ENCODE measurements around the gene NIM1K.
A peak's percentile ranks its signal among the peaks of the same experiment; 100 is the strongest.
"Not testable (repeated sequence)": the region's sequence is repeated elsewhere in the genome, so short reads cannot be mapped to it uniquely, and the experiment has no call there.

The NIM1K gene

DNA sequence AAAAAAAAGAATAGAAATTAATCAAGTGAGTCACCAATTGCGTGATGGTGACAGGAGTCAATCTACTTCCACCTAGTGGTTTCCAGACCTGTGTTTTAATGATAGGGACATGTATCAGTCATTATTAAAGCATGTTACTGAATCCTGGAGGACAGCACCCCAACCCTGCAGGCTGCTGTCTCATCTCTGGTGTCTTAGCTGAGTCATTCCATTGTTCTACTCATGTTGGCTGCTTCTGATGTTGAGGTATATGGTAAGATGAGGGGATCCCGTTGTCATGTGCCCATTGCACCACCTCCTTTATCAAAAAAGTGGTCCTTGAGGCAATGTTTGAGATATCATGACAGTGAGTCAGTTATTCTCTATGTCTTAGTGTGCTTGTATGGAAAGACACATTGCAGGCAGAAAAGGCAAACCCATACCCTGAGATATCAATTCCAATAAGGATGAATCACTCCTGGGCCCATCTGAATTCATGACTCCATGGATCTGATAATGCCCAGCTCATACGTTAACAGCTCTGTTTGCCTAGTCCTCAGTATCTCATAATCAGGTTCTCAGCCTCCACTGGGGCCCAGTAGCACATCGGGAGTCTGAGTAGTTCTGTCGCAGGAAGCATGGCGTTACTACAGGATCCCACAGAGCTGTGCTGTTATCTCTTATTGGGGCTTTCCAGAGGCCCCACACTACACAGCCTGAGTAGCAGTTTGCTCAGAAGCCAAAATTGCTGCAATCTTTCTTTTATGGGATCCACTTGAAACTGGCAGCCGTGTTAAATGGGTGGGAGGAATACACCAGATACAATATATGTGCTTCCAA is 90.0 kb downstream of the NIM1K start:
- no peak for DNase-seq (ENCODE audit: low spot score)

DNA sequence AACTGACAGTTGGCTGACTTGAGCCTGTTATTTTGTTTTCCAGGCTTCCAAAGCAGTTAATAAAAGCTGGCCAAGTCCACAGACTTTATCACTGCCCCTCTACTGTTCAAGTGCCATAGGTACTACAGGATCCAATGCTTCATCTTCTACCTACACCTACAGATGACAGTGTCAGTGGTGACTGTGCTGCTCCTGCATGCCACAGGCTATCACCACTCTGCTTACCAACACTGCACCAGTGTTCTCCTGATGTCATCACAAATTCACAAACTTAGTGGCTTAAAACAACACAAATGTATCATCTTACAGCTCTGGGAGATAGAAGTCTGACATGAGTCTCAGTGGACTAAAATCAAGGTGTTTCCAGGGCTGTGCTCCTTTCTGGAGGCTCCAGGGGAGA is 94.6 kb downstream of the NIM1K start:
- DNase-seq (ENCODE audit: low spot score): no peak

DNA sequence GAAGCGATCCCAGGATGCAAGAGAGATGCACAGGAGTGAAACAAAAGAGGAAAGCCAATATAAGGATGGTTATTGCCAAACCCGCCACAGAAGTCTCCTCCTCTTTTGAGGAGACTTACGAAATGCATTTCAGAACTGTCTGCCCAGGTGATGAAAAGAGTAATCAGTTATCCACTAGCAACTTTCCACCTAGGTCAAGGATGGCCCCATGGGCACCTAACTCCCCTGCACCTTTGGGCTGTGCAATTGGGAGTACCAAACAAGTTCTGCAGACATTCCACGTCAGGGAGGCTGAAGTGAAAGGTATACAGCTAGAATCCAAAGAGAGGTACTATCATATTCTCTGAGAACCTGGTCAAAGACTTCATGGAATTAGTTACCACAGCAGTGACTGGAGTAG is 95.5 kb downstream of the NIM1K start:
- no peak for DNase-seq (ENCODE audit: low spot score)

DNA sequence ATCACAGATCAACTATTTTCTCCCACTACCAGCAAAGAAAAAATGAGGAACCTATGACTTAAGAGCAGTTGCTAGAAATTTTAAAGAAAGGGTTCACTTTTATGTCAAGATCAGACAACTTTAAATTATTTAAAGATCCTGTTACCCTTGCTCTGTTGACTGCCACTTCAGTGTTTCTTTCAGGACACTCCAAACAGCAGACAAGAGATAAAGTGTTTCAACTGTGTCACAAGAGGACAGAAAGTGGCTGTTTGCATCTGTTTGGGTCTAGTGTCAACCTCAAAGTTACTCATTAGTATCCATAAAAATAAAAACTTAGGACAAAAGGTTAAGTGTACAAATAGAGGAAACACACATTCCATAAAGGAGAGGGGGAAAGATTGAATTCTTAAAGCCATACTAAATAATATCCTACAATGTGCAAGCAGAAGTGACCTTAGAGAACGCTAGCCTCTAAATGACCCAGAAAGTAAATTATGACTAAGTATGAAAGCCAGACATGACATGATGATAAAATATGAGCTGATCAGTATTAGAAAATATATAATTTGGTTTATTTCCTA is 96.3 kb downstream of the NIM1K start:
- no peak for DNase-seq (ENCODE audit: low spot score)

DNA sequence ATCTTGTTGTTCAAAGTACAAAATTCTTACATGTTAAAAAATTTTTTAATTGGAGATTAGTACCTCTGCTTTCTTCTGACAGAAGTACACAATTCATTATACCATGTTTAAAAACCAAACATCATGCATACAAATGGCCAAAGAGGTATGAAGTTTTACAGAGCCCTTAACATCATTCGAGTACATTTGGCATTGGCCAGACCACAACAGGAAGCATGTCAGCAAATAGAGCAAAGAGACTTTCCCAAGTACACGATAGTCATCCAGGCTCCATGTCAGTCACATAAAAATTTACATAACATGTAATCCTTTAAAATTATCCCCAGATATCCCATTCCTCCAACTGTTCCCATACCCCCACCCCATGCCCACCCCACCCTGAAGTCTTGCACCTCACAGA is 98.7 kb downstream of the NIM1K start:
- no peak for DNase-seq (ENCODE audit: low spot score)

DNA sequence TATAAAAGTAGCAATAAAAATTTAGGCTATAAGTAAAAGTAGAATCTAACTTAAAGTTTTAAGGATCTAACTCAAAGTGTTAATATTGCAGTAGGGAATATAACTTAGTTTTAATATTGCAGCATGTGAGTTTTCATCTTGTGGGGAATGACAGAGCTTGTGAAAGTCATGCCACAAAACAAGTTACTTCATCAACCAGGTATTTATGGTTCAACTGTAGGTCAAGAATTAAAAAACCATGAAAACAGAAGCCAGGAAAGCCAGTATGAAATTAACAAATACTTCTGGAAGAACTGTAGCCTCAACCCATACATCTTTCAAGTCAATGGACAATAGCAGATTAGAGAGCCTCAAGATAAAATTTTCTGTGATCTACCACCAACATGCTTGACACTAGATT is 102.2 kb downstream of the NIM1K start:
- DNase-seq (ENCODE audit: low spot score): no peak

DNA sequence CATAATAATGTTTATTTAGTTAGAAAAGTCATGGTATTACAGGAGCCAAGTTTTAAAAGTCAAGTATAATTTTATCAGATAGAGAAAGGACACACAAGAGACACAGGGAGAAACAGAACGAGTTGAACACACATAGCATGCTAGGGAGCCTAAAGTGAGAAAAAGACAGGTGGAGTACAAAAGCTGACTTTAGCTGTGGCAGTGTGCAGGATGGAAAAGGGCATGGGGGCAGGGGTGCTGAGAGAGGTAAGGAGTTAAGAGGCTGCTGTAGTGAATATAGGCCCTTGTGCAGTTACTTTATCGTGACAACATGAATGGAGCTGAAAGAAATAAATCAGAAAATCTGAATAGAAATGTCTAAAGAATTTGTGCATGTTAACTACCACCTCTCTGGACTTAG is 103.2 kb downstream of the NIM1K start:
- DNase-seq (ENCODE audit: low spot score): no peak

DNA sequence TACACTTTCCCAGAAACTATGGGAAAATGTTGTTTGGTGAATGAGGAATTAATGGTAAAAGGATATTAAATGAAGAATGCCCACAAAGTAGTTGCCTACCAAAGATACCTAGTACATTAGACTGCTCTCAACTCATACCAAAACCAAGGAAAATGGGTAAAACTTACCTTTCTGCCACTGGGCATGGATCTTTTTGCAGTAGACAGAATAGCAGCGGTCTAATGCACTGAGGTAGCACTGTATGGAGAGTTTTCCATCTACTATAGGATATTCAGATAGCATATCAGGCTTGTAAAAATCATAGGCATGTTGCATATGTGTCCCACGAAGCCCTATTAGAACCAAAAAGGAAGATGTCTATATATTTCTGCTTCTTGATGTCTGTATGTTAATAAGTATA is 104.8 kb downstream of the NIM1K start:
- DNase-seq (ENCODE audit: low spot score): no peak

DNA sequence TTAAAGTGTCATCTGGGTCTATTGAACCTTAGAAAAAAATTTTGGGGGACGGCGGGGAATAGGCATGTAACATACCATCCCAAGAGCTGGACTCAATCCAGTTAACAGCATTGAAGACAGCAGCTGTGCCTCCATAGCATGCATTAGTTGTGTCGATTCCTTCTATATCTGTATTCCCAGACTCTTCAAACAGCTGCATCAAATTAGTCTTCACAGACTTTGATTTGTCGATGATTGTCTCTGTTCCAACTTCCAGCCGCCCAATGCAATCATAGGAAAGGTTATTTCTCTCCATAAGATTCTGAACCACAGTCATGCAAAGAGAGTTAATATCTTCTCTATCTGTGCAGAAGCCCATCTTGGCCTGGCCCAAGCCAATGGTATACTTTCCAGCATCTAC is 106.4 kb downstream of the NIM1K start:
- DNase-seq (ENCODE audit: low spot score): no peak

DNA sequence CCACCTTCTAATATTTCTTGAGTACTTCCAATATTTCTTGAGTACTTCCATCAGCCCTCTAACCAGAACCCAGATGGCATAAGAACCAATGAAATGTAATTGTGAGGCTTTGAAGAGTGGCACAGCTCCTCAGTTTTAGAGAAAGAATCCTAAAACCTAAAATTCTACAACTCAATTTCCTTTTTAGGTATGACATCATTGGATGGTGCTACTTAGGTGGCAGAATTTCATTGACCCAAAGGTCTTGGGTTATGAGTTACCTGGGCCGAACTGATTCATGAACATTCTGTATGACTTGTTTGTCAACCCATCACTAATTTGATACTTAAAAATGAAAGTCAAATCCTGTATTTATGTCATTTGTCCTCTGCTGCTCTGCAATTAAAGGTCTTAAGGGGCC is 108.1 kb downstream of the NIM1K start:
- DNase-seq (ENCODE audit: low spot score): no peak

DNA sequence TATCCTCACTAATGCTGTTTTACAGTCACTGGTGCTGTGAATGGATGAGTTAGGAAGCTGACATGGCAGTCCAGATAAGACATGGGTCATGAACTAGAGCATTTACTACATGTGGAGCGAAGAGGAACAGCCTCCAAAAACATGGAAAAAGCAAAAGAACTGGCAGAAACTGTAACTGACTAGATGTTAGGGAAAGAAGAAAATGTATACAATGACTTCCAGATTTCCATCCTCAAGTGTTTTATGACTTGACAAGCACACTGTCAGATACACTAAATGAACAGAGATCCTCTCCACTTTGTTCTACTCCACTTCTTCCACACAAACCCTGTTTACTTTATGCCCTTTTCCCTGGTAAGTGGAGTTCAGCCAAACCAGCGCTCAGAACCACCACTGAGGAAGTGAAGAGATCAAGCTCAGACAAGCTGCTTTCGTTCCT is 109.6 kb downstream of the NIM1K start:
- no peak for DNase-seq (ENCODE audit: low spot score)

DNA sequence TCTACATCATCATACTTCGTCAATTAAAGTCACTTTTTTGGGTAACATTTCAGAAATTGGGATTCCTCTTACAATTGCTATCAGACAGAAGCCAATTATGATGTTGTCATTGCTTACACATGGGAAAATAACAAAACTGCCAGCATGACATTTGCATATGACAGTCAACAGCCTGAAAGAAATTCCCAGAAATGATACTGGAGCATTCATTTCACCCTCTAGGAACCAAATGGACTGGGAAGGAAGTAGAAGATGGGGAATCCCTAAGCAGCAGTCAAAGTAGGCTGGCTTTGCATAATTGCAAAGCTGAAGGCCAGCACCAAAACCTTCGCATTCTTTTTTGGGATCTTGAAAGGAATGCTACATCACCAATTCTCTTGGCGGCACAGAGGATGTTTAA is 110.5 kb downstream of the NIM1K start:
- no peak for DNase-seq (ENCODE audit: low spot score)

DNA sequence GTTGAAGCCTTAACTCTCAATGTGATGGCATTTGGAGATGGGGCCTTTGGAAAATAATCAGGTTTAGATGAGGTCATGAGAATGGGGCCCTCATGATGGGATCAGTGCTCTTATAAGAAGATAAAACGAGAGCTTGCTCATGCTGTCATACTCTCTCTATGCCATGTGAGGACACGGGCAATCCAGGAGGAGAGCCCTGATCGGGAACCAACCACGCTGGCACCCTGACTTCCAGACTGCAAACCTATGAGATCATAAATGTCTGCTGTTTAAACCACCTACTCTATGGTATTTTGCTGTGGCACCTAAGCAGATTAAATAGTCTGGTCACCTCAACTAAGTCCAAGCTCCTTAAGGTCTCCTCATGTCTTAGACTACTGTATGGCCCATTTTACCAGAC is 111.2 kb downstream of the NIM1K start:
- no peak for DNase-seq (ENCODE audit: low spot score)

DNA sequence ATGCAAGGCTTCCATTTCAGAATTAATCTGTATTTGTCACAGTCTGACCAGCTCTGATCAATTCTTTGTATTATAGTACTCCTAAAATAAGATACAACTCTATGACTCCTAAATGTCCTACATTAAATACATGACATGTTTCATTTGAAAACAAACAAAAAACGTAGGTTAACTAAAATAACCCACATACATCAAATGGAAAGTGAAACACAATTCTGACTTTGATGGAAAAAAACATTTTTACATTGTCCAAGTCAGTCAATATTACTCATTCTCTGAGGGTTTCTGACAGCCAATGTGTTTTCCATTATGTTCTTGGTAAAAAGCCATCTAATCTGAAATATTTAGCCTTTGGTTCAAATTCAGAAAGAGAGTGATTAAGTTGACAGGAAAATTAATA is 112.5 kb downstream of the NIM1K start:
- DNase-seq (ENCODE audit: low spot score): no peak

DNA sequence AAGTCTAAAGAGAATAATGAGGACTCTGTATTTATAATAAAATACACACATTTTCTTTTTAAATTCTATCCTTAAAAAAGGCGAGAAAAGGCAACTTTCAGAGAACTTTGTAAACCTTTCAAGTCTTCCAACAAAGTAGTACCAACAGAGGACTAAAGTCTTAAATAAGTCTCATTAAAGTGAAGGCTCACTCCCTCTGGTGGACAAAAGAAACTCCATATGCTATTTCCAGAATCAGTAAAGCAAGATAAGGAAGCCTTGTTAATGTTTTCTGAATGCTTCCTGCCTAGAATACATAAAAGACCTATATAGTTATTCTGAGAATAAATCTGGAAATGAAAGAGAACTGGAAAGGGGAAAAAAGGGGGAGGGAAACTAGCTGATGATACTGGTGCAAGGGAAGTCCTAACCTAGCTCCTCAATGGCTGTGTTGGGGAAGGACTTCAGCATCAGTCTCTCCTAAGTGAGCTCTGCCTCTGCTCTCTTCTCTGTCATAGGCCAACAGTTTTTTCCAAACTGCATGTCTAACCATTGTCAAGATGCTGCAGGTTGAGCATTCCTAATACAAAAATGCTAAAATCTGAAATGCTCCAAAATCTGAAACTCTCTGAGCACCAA is 114.0 kb downstream of the NIM1K start:
- DNase-seq (ENCODE audit: low spot score): no peak

DNA sequence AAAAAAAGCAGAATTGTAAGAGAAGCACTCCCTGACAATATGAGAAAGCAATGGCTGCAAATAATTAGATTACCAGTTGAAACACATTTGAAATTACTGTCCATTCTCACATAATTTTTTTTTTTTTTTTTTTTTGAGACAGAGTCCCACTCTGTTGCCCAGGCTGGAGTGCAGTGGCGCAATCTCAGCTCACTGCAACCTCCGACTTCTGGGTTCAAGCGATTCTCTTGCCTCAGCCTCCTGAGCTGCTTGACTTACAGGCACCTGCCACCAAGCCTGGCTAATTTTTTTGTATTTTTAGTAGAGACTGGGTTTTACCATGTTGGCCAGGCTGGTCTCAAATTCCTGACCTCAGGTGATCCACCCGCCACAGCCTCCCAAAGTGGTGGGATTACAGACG is 114.9 kb downstream of the NIM1K start:
- DNase-seq (ENCODE audit: low spot score): not testable (repeated sequence)

DNA sequence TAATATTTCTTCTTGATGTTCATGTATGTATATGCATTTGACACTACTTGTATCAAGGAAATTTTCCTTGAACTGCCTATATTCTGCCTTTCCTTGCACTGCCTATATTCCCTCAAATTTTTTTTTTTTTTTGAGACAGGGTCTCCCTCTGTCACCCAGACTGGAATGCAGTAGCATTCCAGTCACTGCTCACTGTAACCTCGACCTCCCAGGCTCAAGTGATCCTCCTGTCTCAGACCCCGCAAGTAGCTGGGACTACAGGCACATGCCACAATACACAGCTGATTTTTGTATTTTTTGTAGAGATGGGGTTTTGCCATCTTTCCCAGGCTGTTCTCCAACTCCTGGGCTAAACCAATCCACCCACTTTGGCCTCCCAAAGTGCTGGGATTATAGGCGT is 117.1 kb downstream of the NIM1K start:
- no peak for DNase-seq (ENCODE audit: low spot score)

DNA sequence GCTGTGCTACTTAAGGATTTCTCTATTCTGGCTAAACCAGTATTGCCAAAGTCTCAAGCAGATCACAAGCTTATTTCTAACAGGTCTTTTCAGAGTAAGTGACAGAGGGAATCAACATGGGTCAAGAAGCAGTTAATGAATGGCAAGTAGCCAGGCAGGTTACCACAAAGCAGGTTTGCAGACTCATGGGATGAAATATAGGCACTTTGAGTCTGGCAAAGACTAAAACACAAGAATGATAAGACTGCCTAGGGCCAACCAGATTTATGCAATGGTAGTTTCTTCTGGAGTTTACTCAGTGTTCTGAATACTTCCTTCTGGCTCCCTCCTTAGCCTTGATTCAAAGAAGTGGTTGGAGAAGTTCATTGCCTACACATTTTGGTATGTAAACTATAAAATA is 117.6 kb downstream of the NIM1K start:
- DNase-seq (ENCODE audit: low spot score): no peak

DNA sequence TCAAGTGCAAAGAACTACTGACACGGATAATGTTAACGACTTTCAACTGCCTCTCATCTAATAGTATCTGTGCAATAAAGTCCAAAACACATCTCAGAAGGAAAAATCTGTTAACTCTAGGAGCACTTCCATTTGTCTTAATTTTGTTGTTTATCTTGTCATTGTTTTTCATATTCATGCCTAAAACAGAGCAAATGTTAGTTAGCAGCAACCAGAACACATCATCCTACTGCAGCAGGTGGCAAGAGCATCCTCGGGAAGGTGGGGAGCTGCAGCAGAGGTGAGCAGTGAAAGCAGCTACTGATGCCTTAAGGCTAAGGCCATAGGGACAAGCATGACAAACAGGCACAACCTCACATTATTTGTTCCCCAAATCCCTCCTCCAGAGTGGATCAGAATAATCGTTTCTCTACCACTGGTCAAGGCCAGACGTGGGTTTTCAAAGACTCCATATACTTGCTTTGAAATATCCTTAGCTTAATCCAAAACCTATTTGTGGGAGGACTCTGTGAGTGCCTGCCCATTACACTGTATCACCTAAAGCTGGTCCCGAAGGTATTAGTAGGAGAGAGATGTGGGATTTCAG is 120.1 kb downstream of the NIM1K start:
- no peak for DNase-seq (ENCODE audit: low spot score)

DNA sequence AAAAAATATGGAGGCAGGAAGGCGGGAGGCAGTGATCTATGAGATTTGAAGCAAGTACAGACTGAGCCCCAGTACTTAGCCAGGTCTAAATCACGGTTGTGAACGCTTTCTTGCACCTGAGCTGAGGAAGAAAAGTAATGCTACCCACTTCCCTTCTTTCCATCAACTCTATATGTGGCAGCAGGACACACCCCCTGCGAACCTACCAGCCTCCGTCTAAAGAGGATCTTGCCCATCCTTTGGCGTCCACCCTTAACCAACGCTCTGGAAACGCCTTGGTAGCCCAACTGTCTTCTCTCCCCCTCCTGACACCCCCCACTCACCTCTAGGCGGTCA is 120.6 kb downstream of the NIM1K start:
- no peak for DNase-seq (ENCODE audit: low spot score)

DNA sequence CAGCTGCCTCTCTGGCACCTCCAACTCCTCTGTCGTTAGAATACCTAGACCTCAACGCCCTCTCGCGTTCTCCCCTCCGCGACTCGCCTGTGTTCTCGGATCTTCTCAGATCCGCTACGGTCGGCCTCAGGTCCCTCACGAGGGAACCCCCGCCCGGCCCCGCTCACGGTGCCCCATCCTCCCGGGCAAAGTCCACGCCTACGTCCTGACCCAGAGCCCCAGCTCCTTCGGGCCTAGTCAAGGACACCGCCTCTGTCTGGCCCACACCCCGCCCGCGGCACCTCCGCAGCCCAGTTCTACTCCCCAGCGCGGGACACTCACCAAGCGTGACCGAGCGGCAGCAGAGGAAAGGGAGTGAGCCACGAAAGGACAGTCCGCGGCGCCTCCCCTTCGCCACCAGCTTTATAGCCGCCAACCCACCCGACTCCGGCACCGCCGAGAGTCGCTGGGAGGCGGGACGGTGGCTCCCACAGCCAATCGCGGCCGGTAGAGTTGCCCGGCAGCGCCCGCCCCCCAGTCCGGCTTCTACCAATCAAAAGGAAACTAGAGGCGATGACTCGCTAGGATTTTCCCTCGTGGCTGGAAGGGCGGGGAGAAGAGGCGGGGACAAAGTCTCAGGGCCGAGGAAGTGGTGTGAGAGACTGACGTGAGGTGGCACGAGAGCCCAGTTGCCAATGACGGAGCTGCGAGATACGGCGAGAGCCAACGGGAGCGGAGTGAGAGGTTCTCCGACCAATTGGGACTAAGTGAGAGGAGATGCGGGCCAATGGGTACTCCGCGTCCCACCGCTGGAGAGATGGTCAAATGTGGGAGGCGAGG is 121.2 kb downstream of the NIM1K start, which contains the start of gene HMGCS1:
HMGCS1 (minus strand) TSS at position 378 of the 819 bp plus-strand sequence. CDS start 14,447 bp downstream, outside the sequence.
- peak; percentile 99 for DNase-seq (ENCODE audit: low spot score)

DNA sequence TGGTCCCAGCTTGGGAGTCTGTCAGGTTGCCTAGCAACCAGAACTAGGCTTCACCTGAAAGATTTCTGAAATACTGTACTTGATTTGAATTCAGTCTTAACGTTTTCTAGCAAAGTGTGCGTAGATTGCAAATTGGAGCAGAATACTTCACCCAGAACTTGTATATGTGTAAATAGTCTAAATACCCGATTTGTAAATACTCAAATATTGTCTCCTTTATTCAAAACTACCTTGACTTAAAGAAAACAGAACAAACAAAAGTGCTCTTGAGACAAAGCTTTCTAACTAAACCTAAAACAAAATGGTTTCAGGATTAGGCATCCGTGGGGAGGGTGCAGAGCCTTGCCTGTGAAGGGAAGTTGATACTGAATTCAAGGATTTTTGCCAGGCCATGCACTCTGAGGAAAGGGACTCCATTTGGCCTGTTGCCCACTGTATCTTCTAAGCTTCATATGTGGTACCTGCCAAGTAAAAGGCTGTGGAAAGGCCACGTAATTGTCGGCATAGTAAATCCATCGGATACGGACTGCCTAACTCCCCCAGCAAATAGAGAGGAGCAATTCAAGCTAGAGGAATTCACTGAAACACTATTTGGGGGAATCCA is 121.9 kb downstream of the NIM1K start:
- no peak for DNase-seq (ENCODE audit: low spot score)

Measured in left forelimb (tissue), 1 donor.